GM12872 (cell line): ENCODE measurements around the gene ANAPC1.

Experiments used
- TF ChIP-seq, protein P1 (sequence below): IDR thresholded peaks from 3 replicates; pipeline ENCODE4 v1.5.1; 2011; ENCODE audit warnings: low read depth, mild to moderate bottlenecking, low read length, moderate library complexity; ENCODE audit not compliant: insufficient read depth

The ANAPC1 gene

DNA sequence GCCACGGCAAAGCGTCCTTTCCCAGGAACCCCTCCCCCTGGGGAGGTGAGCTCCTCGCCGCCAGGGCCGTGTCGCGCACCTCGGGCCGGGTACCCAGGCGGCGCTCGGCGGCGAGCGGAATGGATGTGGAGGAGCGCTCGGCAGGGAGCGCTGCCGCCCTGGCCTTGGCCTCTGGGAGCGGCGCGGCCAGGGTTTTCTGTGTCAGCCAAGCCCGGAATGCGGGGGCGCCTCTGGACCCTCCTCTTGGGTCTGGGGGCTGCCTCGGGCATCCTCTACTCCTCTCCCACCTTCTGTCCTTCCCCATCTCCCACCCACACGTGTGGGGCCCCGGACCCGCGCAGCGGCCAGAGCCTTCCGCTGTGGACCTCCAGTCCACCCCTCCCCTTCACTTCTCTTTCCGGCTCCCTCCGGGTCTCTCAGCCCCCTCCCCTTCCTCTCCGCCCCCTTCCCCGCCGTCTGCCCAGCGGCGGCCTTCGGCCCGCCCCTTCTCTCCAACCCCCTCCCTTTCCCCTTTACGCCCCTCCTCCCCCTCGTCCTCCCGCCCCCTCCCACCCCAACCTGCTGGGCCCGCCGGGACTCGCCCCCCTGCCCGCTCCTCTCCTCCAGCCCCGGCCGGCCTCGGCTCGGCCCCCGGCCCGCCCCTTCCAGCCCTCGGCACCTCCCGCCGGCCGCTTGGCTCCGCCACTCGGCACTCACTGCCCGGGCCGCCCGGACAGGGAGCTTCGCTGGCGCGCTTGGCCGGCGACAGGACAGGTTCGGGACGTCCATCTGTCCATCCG is 14.1 kb upstream of the ANAPC1 start, which contains the start of gene MERTK:
TSS of gene MERTK (plus strand) at position 684 of the 779 bp plus-strand sequence. CDS start 129 bp downstream, outside the sequence.
- TF ChIP-seq, protein P1, sequence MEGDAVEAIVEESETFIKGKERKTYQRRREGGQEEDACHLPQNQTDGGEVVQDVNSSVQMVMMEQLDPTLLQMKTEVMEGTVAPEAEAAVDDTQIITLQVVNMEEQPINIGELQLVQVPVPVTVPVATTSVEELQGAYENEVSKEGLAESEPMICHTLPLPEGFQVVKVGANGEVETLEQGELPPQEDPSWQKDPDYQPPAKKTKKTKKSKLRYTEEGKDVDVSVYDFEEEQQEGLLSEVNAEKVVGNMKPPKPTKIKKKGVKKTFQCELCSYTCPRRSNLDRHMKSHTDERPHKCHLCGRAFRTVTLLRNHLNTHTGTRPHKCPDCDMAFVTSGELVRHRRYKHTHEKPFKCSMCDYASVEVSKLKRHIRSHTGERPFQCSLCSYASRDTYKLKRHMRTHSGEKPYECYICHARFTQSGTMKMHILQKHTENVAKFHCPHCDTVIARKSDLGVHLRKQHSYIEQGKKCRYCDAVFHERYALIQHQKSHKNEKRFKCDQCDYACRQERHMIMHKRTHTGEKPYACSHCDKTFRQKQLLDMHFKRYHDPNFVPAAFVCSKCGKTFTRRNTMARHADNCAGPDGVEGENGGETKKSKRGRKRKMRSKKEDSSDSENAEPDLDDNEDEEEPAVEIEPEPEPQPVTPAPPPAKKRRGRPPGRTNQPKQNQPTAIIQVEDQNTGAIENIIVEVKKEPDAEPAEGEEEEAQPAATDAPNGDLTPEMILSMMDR, result peak; percentile 50; the same call in 2 of the 3 replicates

DNA sequence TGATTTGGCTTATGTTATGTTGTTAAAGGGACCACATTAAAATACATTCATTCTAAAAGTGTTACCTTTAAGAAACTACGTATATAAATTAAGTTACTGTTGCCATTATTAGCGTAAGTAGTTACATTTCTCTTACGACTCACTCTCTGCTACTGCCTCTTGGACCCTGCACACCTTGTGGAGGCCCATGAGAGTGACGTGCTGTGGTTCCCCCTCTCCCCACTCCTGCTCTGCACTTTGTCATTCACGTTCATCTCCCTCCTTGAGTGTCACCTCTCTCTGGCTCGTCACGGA is 13.6 kb upstream of the ANAPC1 start:
- TF ChIP-seq, protein P1, result no peak

DNA sequence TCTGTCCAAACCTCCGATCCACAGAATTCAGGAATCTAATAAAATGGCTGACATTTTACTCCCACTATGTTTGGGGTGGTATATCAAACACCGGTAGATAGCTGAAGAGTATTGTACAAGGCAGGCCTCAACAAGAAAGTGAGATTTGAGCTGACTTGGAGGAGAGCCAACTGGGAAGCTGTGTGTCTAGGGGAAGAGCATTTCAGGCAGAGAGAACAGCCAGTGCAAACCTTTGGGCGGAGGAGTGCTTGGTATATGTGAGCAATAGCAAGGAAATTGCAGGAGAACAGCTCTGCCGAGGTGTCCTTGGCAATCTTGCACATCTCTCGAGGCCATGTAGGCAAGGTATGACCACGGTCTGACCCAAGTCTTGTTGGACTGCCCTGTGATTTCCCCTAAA is 12.6 kb upstream of the ANAPC1 start:
- TF ChIP-seq, protein P1, result no peak

DNA sequence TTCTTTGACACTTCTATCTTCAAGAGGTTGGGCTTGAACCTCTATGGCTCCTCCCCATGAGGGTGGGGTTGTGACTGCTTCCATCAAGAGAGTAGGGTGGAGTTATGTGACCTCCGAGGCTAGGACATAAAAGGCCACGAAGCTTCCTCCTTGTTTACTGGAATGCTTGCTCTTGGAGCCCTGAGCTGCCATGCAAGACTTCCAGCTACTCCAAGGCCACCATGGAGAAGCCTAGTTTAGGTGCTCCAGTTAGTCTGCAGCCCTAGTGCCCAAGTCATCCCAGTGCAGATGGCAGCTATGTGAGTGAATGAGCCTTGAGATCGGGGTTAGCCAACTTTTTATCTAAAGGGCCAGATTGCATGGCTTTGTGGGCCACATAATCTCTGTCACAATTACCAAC is 12.0 kb upstream of the ANAPC1 start:
- TF ChIP-seq, protein P1, result no peak

DNA sequence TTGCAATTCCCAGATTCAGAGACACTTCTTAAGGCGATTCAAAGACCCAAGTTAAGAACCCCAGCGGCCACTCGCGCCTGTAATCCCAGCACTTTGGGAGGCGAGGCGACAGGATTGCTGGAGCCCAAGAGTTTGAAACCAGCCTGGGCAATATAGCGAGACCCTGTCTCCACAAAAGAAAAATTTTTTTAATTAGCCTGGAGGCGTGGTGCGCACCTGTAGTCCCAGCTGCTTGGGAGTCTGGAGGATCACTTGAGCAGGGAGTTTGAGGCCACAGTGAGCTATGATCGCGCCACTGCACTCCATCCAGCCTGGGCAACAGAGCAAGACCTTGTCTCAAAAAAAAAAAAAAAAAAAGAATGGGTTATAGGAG is 585 bp upstream of the ANAPC1 start:
- TF ChIP-seq, protein P1, result no peak

DNA sequence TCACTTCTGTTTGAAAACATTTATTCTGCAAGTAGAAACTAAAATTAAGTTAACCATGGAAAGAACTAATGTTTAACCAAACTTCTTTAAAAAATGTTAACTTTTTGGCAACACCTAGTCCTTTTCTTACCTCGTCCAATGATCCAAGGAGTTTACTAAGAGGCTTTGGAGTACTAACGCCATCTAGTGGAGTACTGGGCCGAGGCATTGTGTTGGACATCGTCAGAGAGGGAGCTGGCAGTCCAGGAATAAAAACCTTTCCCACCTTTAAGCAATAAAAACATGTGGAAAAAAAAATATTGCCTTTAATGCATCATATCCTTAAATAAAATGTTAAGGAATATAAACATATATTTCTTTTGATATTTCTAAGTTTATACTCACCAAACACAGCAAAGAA is 33.3 kb downstream of the ANAPC1 start:
- TF ChIP-seq, protein P1, result peak; percentile 41; the same call in 2 of the 3 replicates

DNA sequence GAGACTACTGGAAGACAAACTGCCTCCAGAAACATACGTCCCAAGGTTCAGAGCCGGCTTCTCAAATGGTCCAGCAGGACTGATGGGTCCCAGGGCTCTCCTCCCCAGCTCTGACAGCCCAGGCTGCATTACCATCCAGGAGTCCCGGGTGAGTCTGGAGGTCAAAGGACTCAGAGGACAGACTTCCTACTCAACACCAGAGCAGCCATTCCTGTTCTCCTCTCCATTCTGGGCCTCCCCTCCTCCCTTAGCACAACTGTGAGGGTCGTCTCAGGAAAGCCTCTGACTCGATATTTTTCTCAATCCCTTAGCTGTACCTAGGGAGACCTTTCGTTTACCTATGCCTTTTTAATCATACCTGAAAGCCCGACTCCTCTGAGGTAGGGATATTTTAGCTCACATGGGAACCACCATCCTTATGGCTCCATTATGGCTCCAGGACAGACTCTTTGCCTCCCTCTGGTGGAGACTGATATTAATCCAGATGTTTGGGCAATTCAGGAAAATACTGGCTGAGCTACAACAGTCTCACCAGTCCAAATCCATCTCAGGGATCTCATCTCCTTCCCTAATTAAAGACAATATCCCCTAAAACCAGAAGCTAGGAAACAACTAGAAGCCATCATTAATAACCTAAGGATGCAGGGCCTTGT is 70.9 kb downstream of the ANAPC1 start:
- TF ChIP-seq, protein P1, result peak; percentile 5; the same call in 1 of the 3 replicates
